GM18508 (cell line): Measurements from ENCODE around the gene RAD23A.

ENCODE experiments used
- ATAC-seq: cut with Tn5 transposase; IDR thresholded peaks from one replicate; pipeline ENCODE4 v1.9.1; 2021; ENCODE audit warnings: moderate number of reproducible peaks; ENCODE audit not compliant: insufficient read depth, unreplicated experiment

The RAD23A gene

DNA sequence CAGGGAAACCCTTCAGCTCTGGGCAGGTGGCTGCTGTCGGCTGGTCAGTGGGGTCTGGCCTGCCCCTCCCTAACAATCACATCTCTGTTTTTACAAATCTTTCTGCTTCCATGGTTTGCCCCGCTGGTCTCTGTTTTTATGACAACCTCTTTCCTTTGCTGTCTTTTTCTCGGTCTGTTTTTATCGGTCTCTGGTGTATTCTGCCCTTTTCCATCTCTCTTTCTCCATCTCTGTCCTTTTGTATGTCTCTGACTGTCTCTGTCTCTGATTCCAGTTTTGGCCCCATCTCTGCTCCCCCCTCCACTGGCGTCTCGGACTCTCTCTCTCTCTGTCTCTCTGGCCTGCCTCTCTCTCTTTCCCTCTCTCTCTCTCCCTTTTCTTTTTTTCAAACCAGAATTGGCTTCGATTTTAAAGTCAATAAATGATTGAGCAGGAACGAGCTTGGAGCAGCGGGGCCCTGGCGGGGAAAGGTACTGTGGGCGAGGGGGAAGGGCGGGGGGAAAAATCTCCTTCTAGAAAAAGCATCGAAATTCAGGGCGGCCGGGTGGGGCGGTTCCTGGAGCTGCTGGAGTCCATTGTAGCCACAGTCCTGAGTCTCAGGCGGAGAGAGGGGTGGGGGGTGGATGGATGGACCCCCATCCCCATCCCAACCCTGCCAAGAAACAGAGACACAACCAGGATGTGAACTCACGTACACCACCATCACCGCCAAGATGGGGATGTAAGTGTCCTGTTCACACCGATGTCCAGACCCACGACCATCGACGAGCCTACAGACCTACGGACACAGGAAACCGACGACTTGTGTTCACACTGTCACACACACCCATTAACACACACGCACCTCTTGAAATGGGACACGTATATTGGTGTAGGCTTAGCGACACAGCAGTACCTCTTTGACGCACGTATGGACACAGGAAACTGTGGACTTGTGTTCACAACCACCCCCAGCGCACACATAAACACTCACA, 52.6 kb downstream of the RAD23A start:
- no peak for ATAC-seq

DNA sequence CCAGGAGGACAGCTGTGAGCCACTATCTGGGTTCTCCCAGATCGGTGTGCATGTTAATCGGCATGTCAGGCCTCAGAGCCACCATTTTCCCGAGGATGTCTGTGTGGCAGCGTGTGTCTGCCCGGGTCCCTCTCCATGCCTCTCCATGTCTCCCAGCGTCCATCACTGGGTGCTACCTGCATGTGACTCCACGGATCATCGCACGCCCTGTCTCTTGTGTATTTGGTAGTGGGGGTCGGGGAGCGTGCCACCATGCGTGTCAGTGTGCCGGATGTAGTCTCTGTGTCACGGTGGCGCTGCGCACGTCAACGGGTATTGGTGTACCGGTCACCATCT, 55.5 kb downstream of the RAD23A start:
- ATAC-seq: no peak

DNA sequence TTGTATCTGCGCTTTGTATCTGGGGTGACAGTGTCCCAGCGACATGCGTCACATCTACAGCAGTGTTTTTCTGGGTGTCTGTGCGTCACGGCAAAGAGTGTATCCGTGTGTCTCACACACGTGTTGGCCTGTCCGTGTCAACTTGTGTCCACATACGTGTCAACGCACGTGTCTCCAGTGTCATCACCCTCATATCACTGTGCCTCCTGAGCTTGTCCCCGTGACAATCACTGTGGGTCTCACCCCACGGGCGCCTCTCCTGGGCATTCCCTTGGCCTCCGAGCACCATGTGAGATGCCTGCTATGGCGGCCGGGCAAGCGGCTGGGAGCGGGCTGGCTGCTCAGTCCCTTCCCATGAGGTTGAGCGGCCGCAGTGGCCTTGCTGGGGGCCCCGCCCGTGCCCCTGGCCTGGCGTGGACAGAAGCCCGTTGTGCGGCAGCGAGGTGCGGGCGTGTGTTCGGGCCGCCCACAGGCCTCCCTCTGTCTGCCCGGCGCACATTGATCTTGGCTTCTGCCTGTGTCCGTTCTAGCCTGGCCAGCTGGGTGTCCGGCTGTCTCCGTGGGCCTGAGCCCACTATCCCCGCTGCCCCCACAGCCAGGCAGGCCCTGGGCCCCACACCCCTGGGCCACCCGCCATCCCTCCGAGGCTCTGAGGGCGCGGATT, 56.0 kb downstream of the RAD23A start:
- ATAC-seq: no peak

GRCh38 chr19:13002166-13002898, 56.7 kb downstream of the RAD23A start:
- ATAC-seq: no peak

- ATAC-seq: no peak
Measured at GRCh38 chr19:13003081-13003480, 57.4 kb downstream of the RAD23A start.
